ENCODE data around the gene ZNRF4. TPM values are rescaled to one million over a fixed set of nuclear protein-coding genes. Genes with fewer than 3 reads are reported as not detected.

Gene ZNRF4
- total and polyA plus RNA-seq, 2 of the 8 experiments (the other 6 are each of a cell fraction or from before 2014, with no cell fraction given): not detected

GRCh38 chr19:5440299-5440698 is 14.9 kb upstream of the ZNRF4 start (continued):
- TF ChIP-seq CTCF (IDR thresholded peaks at IDR 0.05; ENCODE audit: control extremely low read depth in 1 of 3, insufficient read depth in 1 of 3, low read depth in 1 of 3, low read length in 3 of 3): no peak
- TF ChIP-seq YY1 (IDR thresholded peaks at IDR 0.05; ENCODE audit: low read depth, low read length): no peak
- no peak for TF ChIP-seq MAX (IDR thresholded peaks at IDR 0.05)
- TF ChIP-seq GABPA (IDR thresholded peaks at IDR 0.05; ENCODE audit: borderline replicate concordance, insufficient read depth, low read length): no peak
- no peak for TF ChIP-seq CHD7 (IDR thresholded peaks at IDR 0.05; ENCODE audit: insufficient replicate concordance, low read length)
- no peak for TF ChIP-seq SIRT6 (IDR thresholded peaks at IDR 0.05; ENCODE audit: low read length)
- no peak for TF ChIP-seq CHD2 (IDR thresholded peaks at IDR 0.05; ENCODE audit: low read length)
